GM21515 (cell line): Measurements from ENCODE around the gene HPGD.

Experiments
- ATAC-seq: cut with Tn5 transposase; IDR thresholded peaks from one replicate; pipeline ENCODE4 v1.9.1; 2021; ENCODE audit not compliant: unreplicated experiment

Gene HPGD

GRCh38 chr4:174522183-174523024 is at the start of gene HPGD:
Gene HPGD (minus strand): TSS chr4:174522488. CDS start chr4:174522451, 37 bp downstream.
- ATAC-seq: peak; percentile 51

- ATAC-seq: peak; percentile 48
Observed at GRCh38 chr4:174564529-174564928, 42.2 kb upstream of the HPGD start.

GRCh38 chr4:174563399-174563798 is 41.1 kb upstream of the HPGD start:
- no peak for ATAC-seq

GRCh38 chr4:174561560-174561959 is 39.3 kb upstream of the HPGD start:
- ATAC-seq: no peak

GRCh38 chr4:174559894-174560293 is 37.6 kb upstream of the HPGD start:
- ATAC-seq: no peak

GRCh38 chr4:174555789-174556630 is 33.7 kb upstream of the HPGD start:
- no peak for ATAC-seq

GRCh38 chr4:174554231-174554728 is 32.0 kb upstream of the HPGD start:
- ATAC-seq: no peak

GRCh38 chr4:174553828-174554227 is 31.5 kb upstream of the HPGD start:
- ATAC-seq: no peak

- no peak for ATAC-seq
Observed at GRCh38 chr4:174553031-174553430, 30.7 kb upstream of the HPGD start.

GRCh38 chr4:174550541-174550940 is 28.3 kb upstream of the HPGD start:
- ATAC-seq: no peak

GRCh38 chr4:174549721-174550120 is 27.4 kb upstream of the HPGD start:
- ATAC-seq: no peak

- ATAC-seq: no peak
Observed at GRCh38 chr4:174545268-174545667, 23.0 kb upstream of the HPGD start.

GRCh38 chr4:174544496-174544895 is 22.2 kb upstream of the HPGD start:
- ATAC-seq: no peak

- no peak for ATAC-seq
Observed at GRCh38 chr4:174540175-174540574, 17.9 kb upstream of the HPGD start.

GRCh38 chr4:174539571-174539970 is 17.3 kb upstream of the HPGD start:
- ATAC-seq: no peak

- no peak for ATAC-seq
Observed at GRCh38 chr4:174538876-174539250, 16.6 kb upstream of the HPGD start.

- peak; percentile 99 for ATAC-seq
Observed at GRCh38 chr4:174538123-174538875, 16.0 kb upstream of the HPGD start.

- peak; percentile 30 for ATAC-seq
Observed at GRCh38 chr4:174537634-174538033, 15.3 kb upstream of the HPGD start.

- ATAC-seq: no peak
Observed at GRCh38 chr4:174534461-174534860, 12.2 kb upstream of the HPGD start.

- no peak for ATAC-seq
Observed at GRCh38 chr4:174532445-174532844, 10.2 kb upstream of the HPGD start.

- ATAC-seq: no peak
Observed at GRCh38 chr4:174531486-174531885, 9.2 kb upstream of the HPGD start.
